Keratinocyte (primary cell): ENCODE measurements around the gene IL31. TPM values are rescaled to one million over a fixed set of nuclear protein-coding genes. Genes with fewer than 3 reads are reported as not detected.

Experiments
- DNase-seq: peaks from one replicate; pipeline ENCODE4 v3.0.0-alpha.2; 2011; ENCODE audit warnings: low read depth, missing footprints, low spot score
- FAIRE-seq: peaks from 2 replicates; lab custom pipeline; 2011; peaks lifted over from hg19 to GRCh38; lab: Jason Lieb, UNC
- H2AFZ ChIP-seq: 2 replicates; pipeline ENCODE4 v1.6.0; 2012; ENCODE audit warnings: low read length, control low read depth, inconsistent platforms; ENCODE audit not compliant: control insufficient read depth
- H3K27ac ChIP-seq: 2 replicates; pipeline ENCODE4 v1.5.1; 2011; ENCODE audit warnings: low read length; ENCODE audit not compliant: control insufficient read depth, insufficient read depth
- H3K27me3 ChIP-seq: 3 replicates; pipeline ENCODE4 v1.6.0; 2011; ENCODE audit warnings: low read length; ENCODE audit not compliant: control insufficient read depth, insufficient read depth; ENCODE audit errors: extremely low read depth
- H3K36me3 ChIP-seq, 2 experiments: 2 replicates in 1 of 2; 3 replicates in 1 of 2; pipeline ENCODE4 v1.5.1; 2011; ENCODE audit warnings: low read length in 2 of 2, mild to moderate bottlenecking in 1 of 2; ENCODE audit not compliant: control insufficient read depth in 2 of 2, insufficient read depth in 2 of 2; ENCODE audit errors: extremely low read depth in 1 of 2
- H3K4me1 ChIP-seq: 3 replicates; pipeline ENCODE4 v1.5.1; 2011; ENCODE audit warnings: low read length; ENCODE audit not compliant: control insufficient read depth, insufficient read depth; ENCODE audit errors: extremely low read depth
- H3K4me2 ChIP-seq: 3 replicates; pipeline ENCODE4 v1.6.0; 2011; ENCODE audit warnings: low read depth, low read length; ENCODE audit not compliant: control insufficient read depth, insufficient read depth; ENCODE audit errors: extremely low read depth
- H3K4me3 ChIP-seq, 3 experiments: fragments of 200-600 bp in 1 of 3; sonication (generic) in 1 of 3; 2 replicates in 2 of 3; 3 replicates in 1 of 3; pipeline ENCODE4 v1.5.1; 2011 to 2016; ENCODE audit warnings: low read length in 3 of 3, mild to moderate bottlenecking in 3 of 3, control low read depth in 2 of 3, inconsistent platforms in 1 of 3, low read depth in 1 of 3, mixed read lengths in 1 of 3, mixed run types in 1 of 3, moderate library complexity in 1 of 3; ENCODE audit not compliant: control insufficient read depth in 2 of 3, insufficient read depth in 2 of 3; ENCODE audit errors: extremely low read depth in 1 of 3
- H3K79me2 ChIP-seq: 2 replicates; pipeline ENCODE4 v1.6.0; 2012; ENCODE audit warnings: low read length; ENCODE audit not compliant: control insufficient read depth, insufficient read depth
- H3K9ac ChIP-seq: 3 replicates; pipeline ENCODE4 v1.6.0; 2011; ENCODE audit warnings: low read length; ENCODE audit not compliant: control insufficient read depth, insufficient read depth; ENCODE audit errors: extremely low read depth
- H3K9me1 ChIP-seq: 3 replicates; pipeline ENCODE4 v1.6.0; 2011; ENCODE audit warnings: low read length; ENCODE audit not compliant: control insufficient read depth, insufficient read depth; ENCODE audit errors: extremely low read depth
- H3K9me3 ChIP-seq: 2 replicates; pipeline ENCODE4 v1.5.1; 2012; ENCODE audit warnings: low read depth, low read length; ENCODE audit not compliant: control insufficient read depth
- H4K20me1 ChIP-seq: 3 replicates; pipeline ENCODE4 v1.6.0; 2011; ENCODE audit warnings: low read length; ENCODE audit not compliant: control insufficient read depth, insufficient read depth; ENCODE audit errors: extremely low read depth
- EZH2 ChIP-seq: IDR thresholded peaks from one replicate; pipeline ENCODE4 v1.6.1; 2012; ENCODE audit warnings: inconsistent platforms, mild to moderate bottlenecking, low read length, moderate library complexity
- dilution Hi-C: fragments of 300-500 bp; cut with MboI; formaldehyde crosslinking; loops from one replicate; pipeline ENCODE4 v1.7.0; 2020; ENCODE audit warnings: low sequenced_read_pairs; ENCODE audit not compliant: extremely low pct_ligation_motif_present
- polyA plus RNA-seq, 5 experiments: library from polyadenylated mRNA; depleted of rRNA in 3 of 5; stranded (reverse) in 3 of 5; stranded (forward) in 1 of 5; unstranded in 1 of 5; fragments of >200 nt; gene quantifications; 1 replicate in 1 of 5; 2 replicates in 3 of 5; 3 replicates in 1 of 5; pipeline versions ENCODE4 v1.2.1 to v1.2.3, GENCODE V29; 2011 to 2012; ENCODE audit warnings: missing spikeins in 2 of 5, low read depth in 1 of 5, low replicate concordance in 1 of 5
- TF ChIP-seq, protein P1 (sequence below), 3 experiments: IDR thresholded peaks in 1 of 3; conservative IDR thresholded peaks in 1 of 3; optimal IDR thresholded peaks in 1 of 3; 2 replicates in 2 of 3; 3 replicates in 1 of 3; pipeline versions ENCODE3 to v1.5.1; 2011; ENCODE audit warnings: low read length in 3 of 3, mild to moderate bottlenecking in 3 of 3, moderate library complexity in 2 of 3, control low read depth in 1 of 3, inconsistent platforms in 1 of 3; ENCODE audit not compliant: insufficient read depth in 2 of 3; ENCODE audit errors: extremely low read depth in 1 of 3

The IL31 gene
- polyA plus RNA-seq, 1 donor (not counting 4 experiments of a cell fraction or from before 2014, with no cell fraction given), result not detected

DNA sequence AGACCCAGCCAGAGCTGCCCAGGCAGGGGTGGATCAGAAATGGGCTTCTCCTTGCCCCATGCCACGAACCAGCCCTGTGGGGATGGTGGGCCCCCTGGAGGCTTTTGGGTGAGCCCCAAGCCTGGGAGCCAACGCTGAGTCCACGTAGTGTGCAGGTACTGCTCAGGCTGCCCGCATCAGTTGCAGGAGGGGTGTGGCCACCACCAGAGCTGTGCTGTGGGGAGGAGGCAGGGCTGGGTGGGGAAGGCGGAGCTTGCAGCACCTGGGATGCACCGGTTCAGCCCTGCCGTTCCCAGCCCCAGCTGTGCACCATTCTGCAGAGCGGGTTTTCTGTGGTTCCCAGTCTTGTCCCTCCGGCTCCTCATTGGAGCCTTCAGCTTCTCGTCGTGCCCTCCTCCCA, 36.3 kb downstream of the IL31 start:
- no peak overlapping the region for H3K4me3 ChIP-seq
- dilution Hi-C loops, result no loop called here
- no peaks in the 10 kb centered on the region for H3K27me3 ChIP-seq
- no peaks in the 10 kb centered on the region for H3K9me1 ChIP-seq
- TF ChIP-seq, protein P1, sequence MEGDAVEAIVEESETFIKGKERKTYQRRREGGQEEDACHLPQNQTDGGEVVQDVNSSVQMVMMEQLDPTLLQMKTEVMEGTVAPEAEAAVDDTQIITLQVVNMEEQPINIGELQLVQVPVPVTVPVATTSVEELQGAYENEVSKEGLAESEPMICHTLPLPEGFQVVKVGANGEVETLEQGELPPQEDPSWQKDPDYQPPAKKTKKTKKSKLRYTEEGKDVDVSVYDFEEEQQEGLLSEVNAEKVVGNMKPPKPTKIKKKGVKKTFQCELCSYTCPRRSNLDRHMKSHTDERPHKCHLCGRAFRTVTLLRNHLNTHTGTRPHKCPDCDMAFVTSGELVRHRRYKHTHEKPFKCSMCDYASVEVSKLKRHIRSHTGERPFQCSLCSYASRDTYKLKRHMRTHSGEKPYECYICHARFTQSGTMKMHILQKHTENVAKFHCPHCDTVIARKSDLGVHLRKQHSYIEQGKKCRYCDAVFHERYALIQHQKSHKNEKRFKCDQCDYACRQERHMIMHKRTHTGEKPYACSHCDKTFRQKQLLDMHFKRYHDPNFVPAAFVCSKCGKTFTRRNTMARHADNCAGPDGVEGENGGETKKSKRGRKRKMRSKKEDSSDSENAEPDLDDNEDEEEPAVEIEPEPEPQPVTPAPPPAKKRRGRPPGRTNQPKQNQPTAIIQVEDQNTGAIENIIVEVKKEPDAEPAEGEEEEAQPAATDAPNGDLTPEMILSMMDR (optimal IDR thresholded peaks at IDR 0.05 in 1 of 3, IDR thresholded peaks at IDR 0.05 in 1 of 3, conservative IDR thresholded peaks at IDR 0.05 in 1 of 3; ENCODE audit: extremely low read depth in 1 of 3, insufficient read depth in 2 of 3, low read length in 3 of 3), result no peak
- no peak for TF ChIP-seq EZH2
- no peaks in the 10 kb centered on the region for H3K9me3 ChIP-seq
- peak overlapping the region; percentile 41 for H3K4me2 ChIP-seq
- FAIRE-seq, result peak; percentile 92
- H3K4me1 ChIP-seq, result peaks cover 11% of the 10 kb centered on the region
- no peak overlapping the region for H3K9ac ChIP-seq
- H4K20me1 ChIP-seq, result no peaks in the 10 kb centered on the region
- peak; percentile 19 for DNase-seq
- H3K27ac ChIP-seq, result no peak overlapping the region
- H3K79me2 ChIP-seq, result no peaks in the 10 kb centered on the region
- H2AFZ ChIP-seq, result no peak overlapping the region
- peaks cover 36 to 43% of the 10 kb centered on the region in 2 experiments for H3K36me3 ChIP-seq

DNA sequence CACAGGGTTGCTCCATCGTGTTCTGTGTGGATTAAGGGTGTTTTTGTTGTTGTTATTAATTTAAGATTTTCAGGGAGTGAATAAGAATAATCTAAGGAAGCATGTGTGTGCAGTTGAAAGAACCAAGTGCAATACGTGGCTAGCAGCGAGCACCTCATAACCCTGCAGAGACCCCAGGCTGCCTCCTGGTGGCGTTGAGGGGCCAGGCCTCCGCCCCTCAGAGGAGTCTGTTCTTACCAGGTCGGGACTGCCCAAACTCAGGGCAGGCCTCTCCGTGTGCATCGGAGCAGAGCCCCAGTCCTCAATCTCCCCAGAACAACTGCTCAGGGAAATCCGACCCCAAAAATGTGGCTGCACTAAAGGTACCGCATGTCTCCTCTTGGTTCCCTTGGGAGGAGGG, 36.8 kb downstream of the IL31 start:
- Histone ChIP-seq H4K20me1 (no peaks in the 10 kb centered on the region), H3K9me1 (no peaks in the 10 kb centered on the region), H3K4me2 (no peak overlapping the region), H3K4me1 (peaks cover 11% of the 10 kb centered on the region), H3K36me3 (peaks cover 37 to 39% of the 10 kb centered on the region in 2 experiments), H2AFZ (no peak overlapping the region), H3K79me2 (no peaks in the 10 kb centered on the region), H3K27me3 (no peaks in the 10 kb centered on the region), H3K4me3 (no peak overlapping the region), H3K9me3 (no peaks in the 10 kb centered on the region), H3K9ac (no peak overlapping the region), H3K27ac (no peak overlapping the region)
- dilution Hi-C loops, result no loop called here
- no peak for DNase-seq
- no peak for FAIRE-seq
- no peak for TF ChIP-seq EZH2
- TF ChIP-seq, protein P1 (optimal IDR thresholded peaks at IDR 0.05 in 1 of 3, IDR thresholded peaks at IDR 0.05 in 1 of 3, conservative IDR thresholded peaks at IDR 0.05 in 1 of 3; ENCODE audit: extremely low read depth in 1 of 3, insufficient read depth in 2 of 3, low read length in 3 of 3), result peak in 1 of 3 experiments; percentile 26
